SH-SY5Y (cell line): ENCODE data around the gene TAOK3.
A peak's percentile ranks its signal among the peaks of the same experiment; 100 is the strongest.

Source experiments
- GATA2 ChIP-seq: IDR thresholded peaks from 2 replicates; pipeline ENCODE4 v1.6.1; 2011; ENCODE audit warnings: mild to moderate bottlenecking, low read depth, low read length
- GATA3 ChIP-seq: IDR thresholded peaks from 2 replicates; pipeline ENCODE4 v1.6.1; 2011; ENCODE audit warnings: low read depth, mild to moderate bottlenecking, low read length, moderate library complexity

DNA sequence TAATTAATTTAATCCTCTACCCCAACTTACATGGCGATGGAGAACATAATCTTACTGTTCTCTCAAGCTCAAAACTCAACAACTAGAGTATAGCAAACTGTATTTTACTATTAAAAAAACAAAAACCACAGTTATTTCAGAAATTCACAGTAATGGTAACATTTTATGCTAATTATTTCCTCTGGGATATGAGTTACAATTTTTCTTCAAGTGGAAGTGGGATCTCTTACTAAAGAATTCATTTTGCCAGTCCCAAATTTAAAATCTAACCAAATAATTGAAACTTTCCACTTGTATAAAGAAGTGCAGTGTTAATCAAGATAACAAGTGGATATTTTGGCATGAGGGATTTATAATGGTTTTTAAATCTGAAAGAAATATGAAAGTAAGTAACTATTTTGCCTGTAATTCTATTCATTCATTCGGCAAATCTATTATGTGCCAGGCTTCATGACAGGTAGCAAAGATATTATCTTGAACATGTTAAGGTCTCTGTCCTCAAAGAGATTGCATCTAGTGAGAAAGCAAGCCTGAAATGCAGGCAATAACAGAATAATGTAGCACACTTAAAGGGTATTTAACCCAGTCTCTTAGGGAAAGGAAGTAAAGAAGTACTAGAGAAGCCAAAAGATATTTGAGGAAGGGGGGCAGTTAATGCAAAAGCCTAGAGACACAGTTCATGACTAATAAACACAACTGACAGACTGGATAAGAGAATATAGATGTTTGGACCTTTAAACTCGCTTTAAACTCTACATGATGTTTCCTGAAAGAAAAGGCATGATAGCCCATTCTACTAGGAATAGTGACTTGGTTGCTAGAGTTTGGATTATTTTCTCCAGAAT lies 44.0 kb downstream of the TAOK3 start:
- TF ChIP-seq GATA3 (peak; percentile 78), GATA2 (peak; percentile 52; the same call in 1 of the 2 replicates)
